Uterus (tissue), 4 donors: ENCODE measurements around the gene SMARCD2. TPM values are rescaled to one million over a fixed set of nuclear protein-coding genes. Genes with fewer than 3 reads are reported as not detected.

Experiments used
- DNase-seq, 2 donors: peaks; one replicate each; pipeline ENCODE4 v3.0.0-alpha.2; 2019 to 2020
- H3K27ac ChIP-seq, 2 donors: fragments of 200-600 bp; sonication (generic); 1 replicate in 1 of 2; 2 replicates in 1 of 2; pipeline ENCODE4 v1.5.1; 2016 to 2018
- H3K27me3 ChIP-seq, 2 donors: fragments of 200-600 bp; sonication (generic); one replicate each; pipeline ENCODE4 v1.5.1; 2018 to 2019; ENCODE audit warnings: control low read depth in 1 of 2
- H3K36me3 ChIP-seq, 2 donors: fragments of 200-600 bp; sonication (generic); one replicate each; pipeline ENCODE4 v1.5.1; 2019; ENCODE audit warnings: control low read depth in 1 of 2
- H3K4me1 ChIP-seq, 2 donors: fragments of 200-600 bp; sonication (generic); one replicate each; pipeline ENCODE4 v1.5.1; 2018 to 2019; ENCODE audit warnings: control low read depth in 1 of 2
- H3K4me3 ChIP-seq, 2 donors: fragments of 200-600 bp; sonication (generic); 1 replicate in 1 of 2; 2 replicates in 1 of 2; pipeline ENCODE4 v1.5.1; 2018 to 2019; ENCODE audit warnings: mild to moderate bottlenecking in 1 of 2
- H3K9me3 ChIP-seq, 2 donors: fragments of 200-600 bp; sonication (generic); one replicate each; pipeline ENCODE4 v1.5.1; 2019; ENCODE audit warnings: control low read depth in 1 of 2
- CTCF ChIP-seq, 4 experiments: fragments of 200-600 bp in 2 of 4; fragments of 450-650 bp in 2 of 4; sonication (generic) in 2 of 4; IDR thresholded peaks; one replicate each; pipeline ENCODE4 v1.5.1; 2016 to 2019; ENCODE audit warnings: antibody characterized with exemption in 4 of 4, mild to moderate bottlenecking in 2 of 4, moderate library complexity in 1 of 4
- POLR2A ChIP-seq, 2 donors: fragments of 450-650 bp; IDR thresholded peaks; one replicate each; pipeline ENCODE4 v1.6.1; 2016; ENCODE audit warnings: antibody characterized with exemption in 2 of 2, mild to moderate bottlenecking in 1 of 2, moderate library complexity in 1 of 2
- intact Hi-C: fragments of 100-400 bp; cut with DNase I; formaldehyde crosslinking; loops from one replicate; pipeline ENCODE4 v1.15.1; 2023; ENCODE audit warnings: low total_unique reads
- total RNA-seq, 4 donors: library from RNA; depleted of rRNA in 3 of 4; stranded (reverse); fragments of >200 nt in 3 of 4; gene quantifications; one replicate each; pipeline versions ENCODE4 v1.1.0 to v1.2.4, GENCODE V29; 2014 to 2023
- donor health status: DM: yes; HTN: yes; CAD: no.

The SMARCD2 gene
- total RNA-seq, 4 donors from 2014 or later = 72.9 to 205 (median 101) TPM

- no peak for TF ChIP-seq POLR2A (IDR thresholded peaks at IDR 0.05)
- Histone ChIP-seq H3K4me1 (peaks cover 7 to 15% of the 10 kb centered on the region in 2 donors), H3K9me3 (no peaks in the 10 kb centered on the region), H3K4me3 (no peak overlapping the region), H3K27me3 (no peaks in the 10 kb centered on the region), H3K36me3 (no peaks in the 10 kb centered on the region), H3K27ac (no peak overlapping the region)
- intact Hi-C loops = no loop called here
- no peak for DNase-seq
Measured at GRCh38 chr17:63834431-63835166, 7.9 kb downstream of the SMARCD2 start.

GRCh38 chr17:63833741-63834373, 8.6 kb downstream of the SMARCD2 start:
- no peak for DNase-seq
- Histone ChIP-seq H3K27me3 (no peaks in the 10 kb centered on the region), H3K27ac (no peak overlapping the region), H3K9me3 (no peaks in the 10 kb centered on the region), H3K4me1 (peaks cover 4 to 18% of the 10 kb centered on the region in 2 donors), H3K36me3 (no peaks in the 10 kb centered on the region), H3K4me3 (no peak overlapping the region)
- intact Hi-C loops = no loop called here
- TF ChIP-seq POLR2A (IDR thresholded peaks at IDR 0.05) (no peak), CTCF (IDR thresholded peaks at IDR 0.05) (no peak)

- Histone ChIP-seq H3K27ac (no peak overlapping the region), H3K4me1 (peaks cover 4 to 16% of the 10 kb centered on the region in 2 donors), H3K27me3 (no peaks in the 10 kb centered on the region), H3K9me3 (no peaks in the 10 kb centered on the region), H3K4me3 (no peak overlapping the region), H3K36me3 (no peaks in the 10 kb centered on the region)
- intact Hi-C loops = no loop called here
- TF ChIP-seq POLR2A (IDR thresholded peaks at IDR 0.05) (no peak), CTCF (IDR thresholded peaks at IDR 0.05) (no peak)
- no peak for DNase-seq
Measured at GRCh38 chr17:63833026-63833740, 9.3 kb downstream of the SMARCD2 start.

GRCh38 chr17:63832455-63832854, 10.0 kb downstream of the SMARCD2 start:
- intact Hi-C loops = no loop called here
- no peak for DNase-seq

GRCh38 chr17:63832014-63832413, 10.5 kb downstream of the SMARCD2 start:
- no peak overlapping the region for H3K27ac ChIP-seq
- H3K27me3 ChIP-seq = no peaks in the 10 kb centered on the region
- TF ChIP-seq CTCF (IDR thresholded peaks at IDR 0.05) (no peak), POLR2A (IDR thresholded peaks at IDR 0.05) (no peak)
- H3K4me1 ChIP-seq = peaks cover 3 to 5% of the 10 kb centered on the region in 2 donors
- intact Hi-C loops = no loop called here
- no peaks in the 10 kb centered on the region for H3K36me3 ChIP-seq
- DNase-seq = no peak
- no peak overlapping the region for H3K4me3 ChIP-seq
- no peaks in the 10 kb centered on the region for H3K9me3 ChIP-seq

More at GRCh38 chr17:63832455-63832854, 10.0 kb downstream of the SMARCD2 start:
- peaks cover 3 to 9% of the 10 kb centered on the region in 2 donors for H3K4me1 ChIP-seq
- H3K27me3 ChIP-seq = no peaks in the 10 kb centered on the region
- no peak for TF ChIP-seq POLR2A (IDR thresholded peaks at IDR 0.05)
- TF ChIP-seq CTCF (IDR thresholded peaks at IDR 0.05) = no peak
- H3K9me3 ChIP-seq = no peaks in the 10 kb centered on the region
- H3K27ac ChIP-seq = no peak overlapping the region
- no peak overlapping the region for H3K4me3 ChIP-seq
- no peaks in the 10 kb centered on the region for H3K36me3 ChIP-seq
